ENCODE results near the gene ISCA2. TPM values are rescaled to one million over a fixed set of nuclear protein-coding genes. Genes with fewer than 3 reads are reported as not detected.

The ISCA2 gene
- total RNA-seq, 3 donors from 2014 or later (not counting 1 experiment from before 2014, with no cell fraction given), result 12.0 to 18.2 (median 15.3) TPM

DNA sequence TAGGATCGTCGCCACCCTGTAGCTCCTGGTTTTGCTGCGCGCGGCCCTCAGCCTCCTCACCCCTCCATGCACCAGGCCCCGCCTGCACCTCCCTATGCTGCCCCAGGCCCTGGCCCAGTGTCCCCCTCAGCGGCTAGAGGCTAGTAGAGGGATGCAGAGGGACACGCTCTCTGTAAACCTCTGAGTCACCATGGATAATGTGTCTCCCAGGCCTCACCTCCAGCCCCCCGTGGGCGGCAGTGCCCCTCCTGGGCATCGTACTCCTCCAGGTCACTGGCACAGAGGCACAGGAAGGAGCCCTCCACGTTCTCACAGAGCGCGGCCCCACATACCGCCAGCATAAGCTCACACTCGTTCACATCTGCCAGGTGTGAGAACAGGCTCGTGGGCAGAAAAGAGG lies 12.3 kb downstream of the ISCA2 start:
- Mint-ChIP-seq H3K9me3 (no peaks in the 10 kb centered on the region), H3K36me3 (no peaks in the 10 kb centered on the region), H3K4me1 (peaks cover 0 to 8% of the 10 kb centered on the region in 2 donors), H3K4me3 (no peak overlapping the region), H3K27ac (no peak overlapping the region), H3K27me3 (ENCODE audit: low read depth in 2 of 2) (no peaks in the 10 kb centered on the region)
- Histone ChIP-seq H3K4me1 (ENCODE audit: control insufficient read depth, insufficient read depth, low read length) (no peaks in the 10 kb centered on the region), H3K36me3 (ENCODE audit: control insufficient read depth, insufficient read depth, low read length) (no peaks in the 10 kb centered on the region), H3K27ac (ENCODE audit: low read length) (no peak overlapping the region), H3K9me3 (ENCODE audit: control insufficient read depth, insufficient read depth, low read length) (no peaks in the 10 kb centered on the region), H3K27me3 (ENCODE audit: control insufficient read depth, insufficient read depth, low read length) (no peaks in the 10 kb centered on the region), H3K4me3 (ENCODE audit: low read length) (no peak overlapping the region)
- WGBS (ENCODE audit: insufficient coverage), result 63% methylated on average over 17 of the region's 17 CpGs
- ATAC-seq (no peak), DNase-seq (no peak)
- intact Hi-C loops (cut with micrococcal nuclease), result no loop called here
- TF ChIP-seq, protein P1, sequence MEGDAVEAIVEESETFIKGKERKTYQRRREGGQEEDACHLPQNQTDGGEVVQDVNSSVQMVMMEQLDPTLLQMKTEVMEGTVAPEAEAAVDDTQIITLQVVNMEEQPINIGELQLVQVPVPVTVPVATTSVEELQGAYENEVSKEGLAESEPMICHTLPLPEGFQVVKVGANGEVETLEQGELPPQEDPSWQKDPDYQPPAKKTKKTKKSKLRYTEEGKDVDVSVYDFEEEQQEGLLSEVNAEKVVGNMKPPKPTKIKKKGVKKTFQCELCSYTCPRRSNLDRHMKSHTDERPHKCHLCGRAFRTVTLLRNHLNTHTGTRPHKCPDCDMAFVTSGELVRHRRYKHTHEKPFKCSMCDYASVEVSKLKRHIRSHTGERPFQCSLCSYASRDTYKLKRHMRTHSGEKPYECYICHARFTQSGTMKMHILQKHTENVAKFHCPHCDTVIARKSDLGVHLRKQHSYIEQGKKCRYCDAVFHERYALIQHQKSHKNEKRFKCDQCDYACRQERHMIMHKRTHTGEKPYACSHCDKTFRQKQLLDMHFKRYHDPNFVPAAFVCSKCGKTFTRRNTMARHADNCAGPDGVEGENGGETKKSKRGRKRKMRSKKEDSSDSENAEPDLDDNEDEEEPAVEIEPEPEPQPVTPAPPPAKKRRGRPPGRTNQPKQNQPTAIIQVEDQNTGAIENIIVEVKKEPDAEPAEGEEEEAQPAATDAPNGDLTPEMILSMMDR (IDR thresholded peaks at IDR 0.05), result no peak

DNA sequence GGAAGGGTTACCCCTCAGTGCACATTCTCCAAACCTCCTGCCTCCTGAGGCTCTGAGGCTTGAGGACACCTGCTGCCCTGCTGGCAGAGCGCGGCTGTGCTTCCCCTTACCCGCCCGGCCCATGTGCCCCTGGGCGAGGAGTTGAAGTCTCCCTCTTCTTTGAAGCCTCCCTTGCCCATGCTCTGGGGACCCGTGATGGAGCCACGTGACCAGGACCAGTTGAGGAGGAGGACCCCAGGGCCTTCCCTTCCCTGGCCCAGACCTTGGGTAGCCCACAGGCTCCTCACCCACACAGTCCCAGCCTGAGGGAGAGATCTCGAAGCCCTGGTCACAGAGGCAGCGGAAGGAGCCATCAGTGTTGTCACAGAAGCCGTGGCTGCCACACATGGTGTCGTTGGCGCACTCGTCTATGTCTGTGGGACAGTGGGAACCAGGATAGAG lies 12.9 kb downstream of the ISCA2 start:
- no peaks in the 10 kb centered on the region for H3K9me3 ChIP-seq (ENCODE audit: control insufficient read depth, insufficient read depth, low read length)
- H3K27ac Mint-ChIP-seq, result no peak overlapping the region
- H3K27me3 Mint-ChIP-seq (ENCODE audit: low read depth in 2 of 2), result no peaks in the 10 kb centered on the region
- H3K27me3 ChIP-seq (ENCODE audit: control insufficient read depth, insufficient read depth, low read length), result no peaks in the 10 kb centered on the region
- no peaks in the 10 kb centered on the region for H3K9me3 Mint-ChIP-seq
- no peaks in the 10 kb centered on the region for H3K36me3 Mint-ChIP-seq
- intact Hi-C loops (cut with micrococcal nuclease), result no loop called here
- DNase-seq (no peak), ATAC-seq (no peak)
- no peak overlapping the region for H3K27ac ChIP-seq (ENCODE audit: low read length)
- H3K4me1 ChIP-seq (ENCODE audit: control insufficient read depth, insufficient read depth, low read length), result no peaks in the 10 kb centered on the region
- H3K4me3 ChIP-seq (ENCODE audit: low read length), result no peak overlapping the region
- no peaks in the 10 kb centered on the region for H3K36me3 ChIP-seq (ENCODE audit: control insufficient read depth, insufficient read depth, low read length)
- H3K4me1 Mint-ChIP-seq, result peaks cover 0 to 8% of the 10 kb centered on the region in 2 donors
- no peak overlapping the region for H3K4me3 Mint-ChIP-seq
- TF ChIP-seq, protein P1 (IDR thresholded peaks at IDR 0.05), result no peak
- WGBS (ENCODE audit: insufficient coverage), result 70% methylated on average over 13 of the region's 13 CpGs

GRCh38 chr14:74507085-74507484 lies 13.5 kb downstream of the ISCA2 start:
- intact Hi-C loops (cut with micrococcal nuclease), result no loop called here
- TF ChIP-seq, protein P1 (IDR thresholded peaks at IDR 0.05), result no peak
- no peak overlapping the region for H3K27ac ChIP-seq (ENCODE audit: low read length)
- Mint-ChIP-seq H3K9me3 (no peaks in the 10 kb centered on the region), H3K4me3 (no peak overlapping the region), H3K36me3 (no peaks in the 10 kb centered on the region), H3K4me1 (peaks cover 0 to 8% of the 10 kb centered on the region in 2 donors), H3K27me3 (ENCODE audit: low read depth in 2 of 2) (no peaks in the 10 kb centered on the region), H3K27ac (peak overlapping the region in 1 of 2 donors; percentile 9)
- 91% methylated on average over 8 of the region's 8 CpGs for WGBS (ENCODE audit: insufficient coverage)
- H3K4me1 ChIP-seq (ENCODE audit: control insufficient read depth, insufficient read depth, low read length), result no peaks in the 10 kb centered on the region
- DNase-seq (no peak), ATAC-seq (no peak)
- H3K4me3 ChIP-seq (ENCODE audit: low read length), result no peak overlapping the region
- no peaks in the 10 kb centered on the region for H3K36me3 ChIP-seq (ENCODE audit: control insufficient read depth, insufficient read depth, low read length)
- no peaks in the 10 kb centered on the region for H3K27me3 ChIP-seq (ENCODE audit: control insufficient read depth, insufficient read depth, low read length)
- H3K9me3 ChIP-seq (ENCODE audit: control insufficient read depth, insufficient read depth, low read length), result no peaks in the 10 kb centered on the region

GRCh38 chr14:74507840-74508239 lies 14.3 kb downstream of the ISCA2 start:
- Histone ChIP-seq H3K36me3 (ENCODE audit: control insufficient read depth, insufficient read depth, low read length) (no peaks in the 10 kb centered on the region), H3K9me3 (ENCODE audit: control insufficient read depth, insufficient read depth, low read length) (no peaks in the 10 kb centered on the region), H3K27ac (ENCODE audit: low read length) (no peak overlapping the region), H3K4me1 (ENCODE audit: control insufficient read depth, insufficient read depth, low read length) (no peaks in the 10 kb centered on the region), H3K4me3 (ENCODE audit: low read length) (no peak overlapping the region), H3K27me3 (ENCODE audit: control insufficient read depth, insufficient read depth, low read length) (no peaks in the 10 kb centered on the region)
- WGBS (ENCODE audit: insufficient coverage), result 26% methylated on average over 5 of the region's 5 CpGs
- intact Hi-C loops (cut with micrococcal nuclease), result no loop called here
- no peaks in the 10 kb centered on the region for H3K9me3 Mint-ChIP-seq
- no peak overlapping the region for H3K27ac Mint-ChIP-seq
- peaks cover 0 to 8% of the 10 kb centered on the region in 2 donors for H3K4me1 Mint-ChIP-seq
- ATAC-seq, result no peak
- no peaks in the 10 kb centered on the region for H3K27me3 Mint-ChIP-seq (ENCODE audit: low read depth in 2 of 2)
- no peaks in the 10 kb centered on the region for H3K36me3 Mint-ChIP-seq
- TF ChIP-seq, protein P1 (IDR thresholded peaks at IDR 0.05), result no peak
- H3K4me3 Mint-ChIP-seq, result no peak overlapping the region
- DNase-seq, result no peak
